GM08714 (cell line): ENCODE measurements around the gene DNAJB11.

ENCODE experiments used
- H3K4me3 ChIP-seq: fragments of 200-500 bp; sonication (Bioruptor generic); 2 replicates; pipeline ENCODE4 v1.5.1; 2014; ENCODE audit warnings: mild to moderate bottlenecking, low read length, inconsistent platforms
- ZNF274 ChIP-seq: IDR thresholded peaks from 2 replicates; pipeline ENCODE4 v1.6.1; 2012; ENCODE audit warnings: mild to moderate bottlenecking, low read depth, low read length

Gene DNAJB11

GRCh38 chr3:186614597-186615483 is 44.3 kb downstream of the DNAJB11 start:
- no peak for TF ChIP-seq ZNF274
- H3K4me3 ChIP-seq, result no peak overlapping the region

GRCh38 chr3:186616299-186616617 is 45.7 kb downstream of the DNAJB11 start:
- no peak for TF ChIP-seq ZNF274
- no peak overlapping the region for H3K4me3 ChIP-seq

GRCh38 chr3:186617036-186617946 is 46.8 kb downstream of the DNAJB11 start:
- no peak overlapping the region for H3K4me3 ChIP-seq
- no peak for TF ChIP-seq ZNF274

GRCh38 chr3:186618318-186618938 is 47.9 kb downstream of the DNAJB11 start:
- H3K4me3 ChIP-seq, result no peak overlapping the region
- TF ChIP-seq ZNF274, result no peak

- H3K4me3 ChIP-seq, result no peak overlapping the region
- TF ChIP-seq ZNF274, result no peak
Observed at GRCh38 chr3:186619787-186620212, 49.3 kb downstream of the DNAJB11 start.

GRCh38 chr3:186620213-186621092 is 49.9 kb downstream of the DNAJB11 start:
- TF ChIP-seq ZNF274, result no peak
- H3K4me3 ChIP-seq, result no peak overlapping the region

GRCh38 chr3:186621894-186622650 is 51.6 kb downstream of the DNAJB11 start:
- no peak overlapping the region for H3K4me3 ChIP-seq
- TF ChIP-seq ZNF274, result no peak

- no peak for TF ChIP-seq ZNF274
- H3K4me3 ChIP-seq, result no peak overlapping the region
Observed at GRCh38 chr3:186622651-186623310, 52.3 kb downstream of the DNAJB11 start.

- no peak for TF ChIP-seq ZNF274
- H3K4me3 ChIP-seq, result no peak overlapping the region
Observed at GRCh38 chr3:186624598-186624997, 54.1 kb downstream of the DNAJB11 start.

GRCh38 chr3:186625600-186626042 is 55.1 kb downstream of the DNAJB11 start:
- no peak overlapping the region for H3K4me3 ChIP-seq
- no peak for TF ChIP-seq ZNF274

GRCh38 chr3:186626254-186626847 is 55.8 kb downstream of the DNAJB11 start:
- no peak for TF ChIP-seq ZNF274

GRCh38 chr3:186627852-186628414 is 57.4 kb downstream of the DNAJB11 start:
- TF ChIP-seq ZNF274, result no peak
- no peak overlapping the region for H3K4me3 ChIP-seq

More at GRCh38 chr3:186626254-186626847, 55.8 kb downstream of the DNAJB11 start:
- H3K4me3 ChIP-seq, result no peak overlapping the region
